PC-9 (cell line): Measurements from ENCODE around the gene LRP3.

Experiments used
- EZH2 ChIP-seq: fragments of 200-600 bp; sonication (generic); IDR thresholded peaks from 2 replicates; pipeline ENCODE4 v1.8.0; 2017; ENCODE audit warnings: antibody characterized with exemption, low read depth
- TF ChIP-seq, protein P1 (sequence below): fragments of 200-600 bp; sonication (generic); conservative IDR thresholded peaks from 2 replicates; pipeline ENCODE4 v1.6.1; 2017; ENCODE audit warnings: mixed run types, antibody characterized with exemption, mild to moderate bottlenecking, moderate library complexity

DNA sequence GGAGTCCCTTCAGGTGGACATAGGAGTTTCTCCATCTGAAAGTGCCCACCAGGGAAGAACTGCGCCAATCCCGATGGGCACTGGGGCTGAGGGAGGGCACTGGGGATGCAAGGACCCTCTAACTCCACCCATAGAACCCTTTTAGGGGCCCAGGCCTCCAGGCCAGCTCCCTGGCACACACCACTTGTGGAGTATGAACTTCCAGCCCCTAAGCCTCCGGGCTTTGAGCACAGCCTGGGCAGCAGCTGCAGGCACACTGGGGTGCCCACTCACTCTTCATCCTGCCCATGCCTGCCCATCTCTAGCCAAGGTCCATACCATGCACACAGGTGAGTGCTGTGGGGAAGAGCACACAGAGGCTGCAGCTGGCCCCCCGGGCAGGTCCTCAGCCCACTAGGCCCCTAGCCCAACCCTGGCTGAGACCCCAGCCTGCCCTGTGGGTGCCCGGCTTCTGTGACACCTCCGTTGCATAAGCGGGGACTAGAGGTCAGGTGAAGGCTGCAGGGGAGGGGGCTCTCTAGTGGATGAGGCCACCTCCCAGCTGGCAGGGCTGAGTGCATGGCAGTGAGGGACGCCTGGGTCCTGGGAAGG is 46.1 kb downstream of the LRP3 start:
- TF ChIP-seq, protein P1, sequence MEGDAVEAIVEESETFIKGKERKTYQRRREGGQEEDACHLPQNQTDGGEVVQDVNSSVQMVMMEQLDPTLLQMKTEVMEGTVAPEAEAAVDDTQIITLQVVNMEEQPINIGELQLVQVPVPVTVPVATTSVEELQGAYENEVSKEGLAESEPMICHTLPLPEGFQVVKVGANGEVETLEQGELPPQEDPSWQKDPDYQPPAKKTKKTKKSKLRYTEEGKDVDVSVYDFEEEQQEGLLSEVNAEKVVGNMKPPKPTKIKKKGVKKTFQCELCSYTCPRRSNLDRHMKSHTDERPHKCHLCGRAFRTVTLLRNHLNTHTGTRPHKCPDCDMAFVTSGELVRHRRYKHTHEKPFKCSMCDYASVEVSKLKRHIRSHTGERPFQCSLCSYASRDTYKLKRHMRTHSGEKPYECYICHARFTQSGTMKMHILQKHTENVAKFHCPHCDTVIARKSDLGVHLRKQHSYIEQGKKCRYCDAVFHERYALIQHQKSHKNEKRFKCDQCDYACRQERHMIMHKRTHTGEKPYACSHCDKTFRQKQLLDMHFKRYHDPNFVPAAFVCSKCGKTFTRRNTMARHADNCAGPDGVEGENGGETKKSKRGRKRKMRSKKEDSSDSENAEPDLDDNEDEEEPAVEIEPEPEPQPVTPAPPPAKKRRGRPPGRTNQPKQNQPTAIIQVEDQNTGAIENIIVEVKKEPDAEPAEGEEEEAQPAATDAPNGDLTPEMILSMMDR: no peak
- no peak for TF ChIP-seq EZH2
